Endothelial cell of umbilical vein (primary cell): ENCODE measurements around the gene KIF27. TPM values are rescaled to one million over a fixed set of nuclear protein-coding genes. Genes with fewer than 3 reads are reported as not detected.

Experiments
- BruUV-seq: library from RNA; stranded (reverse); fragments of 400-500 nt; replicated peaks from 2 replicates; lab custom pipeline; 2021; lab: Mats Ljungman, UMichigan
- CTCF ChIA-PET: fragments of 300-600, 350-600 bp; sonication (Branson Sonifier 250); formaldehyde crosslinking; loops from one replicate; lab custom pipeline; 2021; ENCODE audit warnings: antibody characterized with exemption, inconsistent platforms; lab: Charles Lee
- POLR2A ChIA-PET: fragments of 300-600, 350-600 bp; sonication (Branson Sonifier 250); formaldehyde crosslinking; loops from one replicate; lab custom pipeline; 2021; ENCODE audit warnings: antibody characterized with exemption, inconsistent platforms; lab: Charles Lee
- DNase-seq: peaks from one replicate; pipeline ENCODE4 v3.0.0-alpha.2; 2011; ENCODE audit warnings: low read depth, low spot score
- FAIRE-seq: peaks from 2 replicates; lab custom pipeline; 2011; peaks lifted over from hg19 to GRCh38; lab: Jason Lieb, UNC
- H2AFZ ChIP-seq: 2 replicates; pipeline ENCODE4 v1.6.0; 2012; ENCODE audit warnings: low read depth, low read length, control low read depth, inconsistent platforms
- H3K27ac ChIP-seq: 2 replicates; pipeline ENCODE4 v1.5.1; 2011; ENCODE audit warnings: low read depth, mild to moderate bottlenecking, control low read depth, low read length, moderate library complexity; ENCODE audit not compliant: insufficient read depth
- H3K27me3 ChIP-seq, 2 experiments: 2 replicates each; pipeline versions ENCODE4 v1.6.0 to v1.6.1; 2011; ENCODE audit warnings: low read length in 2 of 2, mixed read lengths in 1 of 2; ENCODE audit not compliant: control insufficient read depth in 2 of 2, insufficient read depth in 2 of 2
- H3K36me3 ChIP-seq, 2 experiments: 2 replicates in 1 of 2; 3 replicates in 1 of 2; pipeline ENCODE4 v1.5.1; 2011; ENCODE audit warnings: low read length in 2 of 2, mild to moderate bottlenecking in 1 of 2, moderate library complexity in 1 of 2; ENCODE audit not compliant: control insufficient read depth in 2 of 2, insufficient read depth in 2 of 2; ENCODE audit errors: extremely low read depth in 1 of 2
- H3K4me1 ChIP-seq: 3 replicates; pipeline ENCODE4 v1.5.1; 2011; ENCODE audit warnings: mild to moderate bottlenecking, low read length; ENCODE audit not compliant: control insufficient read depth, insufficient read depth; ENCODE audit errors: extremely low read depth
- H3K4me2 ChIP-seq: 2 replicates; pipeline ENCODE4 v1.6.1; 2011; ENCODE audit warnings: low read length, control low read depth, mixed read lengths; ENCODE audit not compliant: insufficient read depth
- H3K4me3 ChIP-seq, 3 experiments: fragments of 200-600 bp in 1 of 3; sonication (generic), shearing (Covaris generic) in 1 of 3; replicated peaks in 1 of 3; 2 replicates each; pipeline ENCODE4 v1.5.1; 2011 to 2016; ENCODE audit warnings: control low read depth in 3 of 3, low read length in 3 of 3, mild to moderate bottlenecking in 2 of 3, inconsistent platforms in 1 of 3, low read depth in 1 of 3, moderate library complexity in 1 of 3; ENCODE audit not compliant: insufficient read depth in 1 of 3
- H3K79me2 ChIP-seq: 2 replicates; pipeline ENCODE4 v1.6.0; 2012; ENCODE audit warnings: low read length, inconsistent platforms; ENCODE audit not compliant: control insufficient read depth, insufficient read depth
- H3K9ac ChIP-seq: replicated peaks from 2 replicates; pipeline ENCODE3; 2011; ENCODE audit warnings: low read length, control low read depth; ENCODE audit not compliant: insufficient read depth; ENCODE audit errors: extremely low read depth
- H3K9me1 ChIP-seq: replicated peaks from 3 replicates; pipeline ENCODE4 v1.6.0; 2011; ENCODE audit warnings: mild to moderate bottlenecking, low read length; ENCODE audit not compliant: control insufficient read depth, insufficient read depth; ENCODE audit errors: extremely low read depth
- H3K9me3 ChIP-seq: replicated peaks from 2 replicates; pipeline ENCODE4 v1.5.1; 2012; ENCODE audit warnings: low read length, inconsistent platforms; ENCODE audit not compliant: control insufficient read depth, insufficient read depth
- H4K20me1 ChIP-seq: replicated peaks from 2 replicates; pipeline ENCODE3; 2011; ENCODE audit warnings: mild to moderate bottlenecking, low read length; ENCODE audit not compliant: control insufficient read depth, insufficient read depth; ENCODE audit errors: extremely low read depth
- FOS ChIP-seq: IDR thresholded peaks from 2 replicates; pipeline ENCODE4 v1.6.1; 2011; ENCODE audit warnings: mild to moderate bottlenecking, low read length, moderate library complexity, borderline replicate concordance; ENCODE audit not compliant: insufficient read depth
- MAX ChIP-seq: IDR thresholded peaks from 2 replicates; pipeline ENCODE4 v1.6.1; 2011; ENCODE audit not compliant: insufficient read depth, insufficient read length
- MYC ChIP-seq: IDR thresholded peaks from one replicate; pipeline ENCODE4 v1.6.1; 2011; ENCODE audit warnings: mild to moderate bottlenecking, low read depth, low read length
- POLR2A ChIP-seq: IDR thresholded peaks from 2 replicates; pipeline ENCODE4 v1.6.1; 2012; ENCODE audit warnings: low read depth, mild to moderate bottlenecking, control low read depth, low read length
- dilution Hi-C: fragments of 300-500 bp; cut with MboI; formaldehyde crosslinking; loops from one replicate; pipeline ENCODE4 v1.15.0; 2019; ENCODE audit warnings: low sequenced_read_pairs; ENCODE audit not compliant: extremely low pct_ligation_motif_present
- intact Hi-C: fragments of 100-400 bp; cut with micrococcal nuclease; formaldehyde crosslinking; loops from one replicate; pipeline ENCODE4 v1.10.0; 2022
- polyA plus RNA-seq, 4 experiments: library from polyadenylated mRNA; depleted of rRNA in 3 of 4; stranded (reverse) in 3 of 4; unstranded in 1 of 4; fragments of >200 nt; gene quantifications; 2 replicates each; pipeline versions ENCODE4 v1.2.1 to v1.2.3, GENCODE V29; 2011 to 2012; ENCODE audit warnings: missing spikeins in 1 of 4
- total RNA-seq: library from RNA; stranded (reverse); gene quantifications from 2 replicates; pipeline ENCODE4 v1.2.3, GENCODE V29; 2021
- TF ChIP-seq, protein P1 (sequence below), 2 donors: IDR thresholded peaks; 1 replicate in 1 of 2; 2 replicates in 1 of 2; pipeline ENCODE4 v1.5.1; 2011; ENCODE audit warnings: low read length in 2 of 2, mild to moderate bottlenecking in 2 of 2, moderate library complexity in 2 of 2, control low read depth in 1 of 2, inconsistent platforms in 1 of 2, low read depth in 1 of 2; ENCODE audit not compliant: insufficient read depth in 1 of 2; ENCODE audit errors: extremely low read depth in 1 of 2

The KIF27 gene
- total and polyA plus RNA-seq, 2 donors (not counting 3 experiments of a cell fraction or from before 2014, with no cell fraction given), result 0.28 to 3.2 TPM

GRCh38 chr9:83969602-83970001 is 48.4 kb upstream of the KIF27 start:
- BruUV-seq, result no TSS peak
- peaks cover 33% of the 10 kb centered on the region for H3K79me2 ChIP-seq

More at GRCh38 chr9:83969602-83970001, 48.4 kb upstream of the KIF27 start:
- no peak overlapping the region for H3K27ac ChIP-seq
- H3K9me3 ChIP-seq, result no peaks in the 10 kb centered on the region
- POLR2A ChIA-PET, result no interaction called here
- DNase-seq, result no peak
- no peaks in the 10 kb centered on the region for H3K4me1 ChIP-seq
- no peak overlapping the region for H3K4me3 ChIP-seq
- intact Hi-C loops, result no loop called here
- no peak overlapping the region for H3K4me2 ChIP-seq
- peaks cover 22 to 55% of the 10 kb centered on the region in 2 experiments for H3K36me3 ChIP-seq
- dilution Hi-C loops, result no loop called here
- H3K9me1 ChIP-seq, result no peaks in the 10 kb centered on the region
- TF ChIP-seq MAX (no peak), FOS (no peak), MYC (no peak), POLR2A (no peak)
- TF ChIP-seq, protein P1, sequence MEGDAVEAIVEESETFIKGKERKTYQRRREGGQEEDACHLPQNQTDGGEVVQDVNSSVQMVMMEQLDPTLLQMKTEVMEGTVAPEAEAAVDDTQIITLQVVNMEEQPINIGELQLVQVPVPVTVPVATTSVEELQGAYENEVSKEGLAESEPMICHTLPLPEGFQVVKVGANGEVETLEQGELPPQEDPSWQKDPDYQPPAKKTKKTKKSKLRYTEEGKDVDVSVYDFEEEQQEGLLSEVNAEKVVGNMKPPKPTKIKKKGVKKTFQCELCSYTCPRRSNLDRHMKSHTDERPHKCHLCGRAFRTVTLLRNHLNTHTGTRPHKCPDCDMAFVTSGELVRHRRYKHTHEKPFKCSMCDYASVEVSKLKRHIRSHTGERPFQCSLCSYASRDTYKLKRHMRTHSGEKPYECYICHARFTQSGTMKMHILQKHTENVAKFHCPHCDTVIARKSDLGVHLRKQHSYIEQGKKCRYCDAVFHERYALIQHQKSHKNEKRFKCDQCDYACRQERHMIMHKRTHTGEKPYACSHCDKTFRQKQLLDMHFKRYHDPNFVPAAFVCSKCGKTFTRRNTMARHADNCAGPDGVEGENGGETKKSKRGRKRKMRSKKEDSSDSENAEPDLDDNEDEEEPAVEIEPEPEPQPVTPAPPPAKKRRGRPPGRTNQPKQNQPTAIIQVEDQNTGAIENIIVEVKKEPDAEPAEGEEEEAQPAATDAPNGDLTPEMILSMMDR (IDR thresholded peaks at IDR 0.05; ENCODE audit: extremely low read depth in 1 of 2, insufficient read depth in 1 of 2, low read depth in 1 of 2, low read length in 2 of 2), result no peak
- H2AFZ ChIP-seq, result no peak overlapping the region
- CTCF ChIA-PET, result interaction anchor here (1.7 to 2.2 kb wide), 2 partner anchors 9 to 291 kb away, joined by 5 to 6 read pairs; no protein-coding TSS in a partner anchor
- no peak overlapping the region for H3K9ac ChIP-seq
- H3K27me3 ChIP-seq, result no peaks in the 10 kb centered on the region
- FAIRE-seq, result no peak
- H4K20me1 ChIP-seq, result peaks cover 7% of the 10 kb centered on the region
